ENCODE results near the gene C16orf54.
"Not testable (repeated sequence)": the region's sequence is repeated elsewhere in the genome, so short reads cannot be mapped to it uniquely, and the experiment has no call there.

C16orf54 gene

DNA sequence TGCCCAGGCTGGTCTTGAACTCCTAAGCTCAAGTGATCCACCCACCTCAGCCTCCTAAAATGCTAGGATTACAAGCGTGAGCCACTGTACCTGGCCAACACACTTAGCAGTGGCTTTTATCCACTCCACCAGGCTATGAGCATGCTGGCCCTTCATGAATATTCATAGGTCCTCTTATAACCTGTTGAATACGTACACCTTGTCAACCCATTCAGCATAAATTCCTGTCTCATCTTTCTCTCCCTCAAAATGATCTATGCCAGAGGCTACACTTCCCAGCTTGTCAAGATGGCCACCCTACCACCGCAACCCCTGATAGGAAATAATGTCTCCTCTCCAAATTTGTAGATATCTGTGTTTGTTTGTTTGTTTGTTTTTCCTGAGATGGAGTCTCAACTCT is 21.3 kb upstream of the C16orf54 start:
- no peak for DNase-seq (ENCODE audit: low spot score)

DNA sequence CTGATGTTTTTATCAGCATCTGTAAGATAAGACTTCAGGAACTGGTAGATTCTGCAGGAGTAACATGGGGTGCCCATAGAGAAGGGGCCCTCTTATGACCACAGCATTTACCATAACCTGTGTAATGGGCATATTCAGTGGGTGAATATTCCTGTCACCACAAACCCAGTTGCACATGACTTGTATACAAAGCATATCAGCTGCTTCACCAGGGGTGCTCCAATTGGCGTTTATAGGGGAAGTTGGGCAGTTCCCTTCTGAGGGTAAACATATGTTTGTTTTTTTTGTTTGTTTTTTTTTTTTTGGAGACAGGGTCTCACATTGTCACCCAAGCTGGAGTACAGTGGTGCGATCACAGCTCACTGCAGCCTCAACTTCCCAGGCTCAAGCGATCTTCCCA is 20.8 kb upstream of the C16orf54 start:
- DNase-seq (ENCODE audit: low spot score), result no peak

DNA sequence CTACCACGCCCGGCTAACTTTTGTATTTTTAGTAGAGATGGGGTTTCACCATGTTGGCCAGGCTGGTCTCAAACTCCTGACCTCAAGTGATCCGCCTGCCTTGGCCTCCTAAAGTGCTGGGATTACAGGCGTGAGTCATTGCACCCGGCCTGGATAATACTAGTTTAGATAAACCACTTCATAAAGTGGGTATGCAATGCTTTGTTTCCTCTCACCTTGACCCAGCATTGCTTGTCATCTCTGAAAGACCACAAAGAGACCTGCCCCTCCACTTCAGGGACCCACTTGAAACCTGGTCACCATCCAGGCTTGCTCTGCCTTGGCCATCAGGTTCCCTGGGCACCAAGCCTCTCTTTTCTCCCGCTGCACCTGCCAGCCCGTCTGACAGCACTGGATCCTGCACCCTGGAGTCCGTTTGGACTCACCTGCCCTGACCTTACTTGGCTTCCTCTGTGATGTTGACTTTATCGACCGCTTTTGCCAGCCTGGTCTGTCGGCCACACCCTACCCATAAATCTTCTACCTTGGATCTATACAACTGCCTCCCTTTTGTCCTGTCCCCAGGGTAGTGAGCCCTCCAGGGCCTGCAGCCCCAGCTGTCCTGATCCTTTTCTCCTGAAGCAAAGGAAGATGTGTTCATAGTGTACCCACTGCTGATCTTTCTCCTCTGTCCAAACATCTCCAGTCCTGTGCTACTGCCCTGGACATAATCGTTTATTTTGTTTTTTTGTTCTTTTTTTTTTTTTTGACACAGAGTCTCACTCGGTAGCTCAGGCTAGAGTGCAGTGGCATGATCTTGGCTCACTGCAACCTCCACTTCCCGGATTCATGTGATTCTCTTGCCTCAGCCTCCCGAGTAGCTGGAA is 19.6 kb upstream of the C16orf54 start:
- no peak for DNase-seq (ENCODE audit: low spot score)

DNA sequence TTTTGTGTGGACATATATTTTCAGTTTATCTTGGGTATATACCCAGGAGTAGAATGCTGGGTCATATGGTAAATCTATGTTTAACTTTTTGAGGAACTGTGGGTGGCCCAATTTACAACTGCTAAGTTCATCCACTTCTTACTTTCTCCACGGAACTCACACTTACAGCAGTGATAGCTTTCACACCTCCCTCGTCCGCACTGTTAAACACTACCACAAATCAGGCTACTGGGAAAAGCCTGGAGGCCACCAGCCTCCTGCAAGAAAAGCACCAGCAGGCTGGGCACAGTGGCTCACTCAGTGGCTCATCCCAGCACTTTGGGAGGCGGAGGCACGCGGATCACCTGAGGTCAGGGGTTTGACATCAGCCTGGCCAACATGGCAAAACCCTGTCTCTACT is 17.5 kb upstream of the C16orf54 start:
- no peak for DNase-seq (ENCODE audit: low spot score)

DNA sequence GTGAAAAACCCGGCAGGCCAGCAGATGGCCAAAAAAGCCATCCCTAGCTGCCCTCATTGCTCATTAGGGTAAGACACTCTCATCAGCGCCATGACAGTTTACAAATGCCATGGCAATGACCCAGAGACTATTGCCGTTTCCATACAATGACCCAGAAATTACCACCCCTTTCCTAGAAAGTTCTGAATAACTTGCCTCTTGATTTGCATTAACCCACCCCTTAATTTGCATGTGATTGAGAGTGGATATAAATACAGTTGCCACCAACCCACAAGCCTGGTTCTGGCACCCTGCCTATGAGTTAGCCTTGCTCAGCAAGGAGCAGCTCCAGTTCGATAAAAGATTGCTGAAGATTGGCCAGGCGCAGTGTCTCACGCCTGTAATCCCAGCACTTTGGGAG is 16.1 kb upstream of the C16orf54 start:
- no peak for DNase-seq (ENCODE audit: low spot score)

DNA sequence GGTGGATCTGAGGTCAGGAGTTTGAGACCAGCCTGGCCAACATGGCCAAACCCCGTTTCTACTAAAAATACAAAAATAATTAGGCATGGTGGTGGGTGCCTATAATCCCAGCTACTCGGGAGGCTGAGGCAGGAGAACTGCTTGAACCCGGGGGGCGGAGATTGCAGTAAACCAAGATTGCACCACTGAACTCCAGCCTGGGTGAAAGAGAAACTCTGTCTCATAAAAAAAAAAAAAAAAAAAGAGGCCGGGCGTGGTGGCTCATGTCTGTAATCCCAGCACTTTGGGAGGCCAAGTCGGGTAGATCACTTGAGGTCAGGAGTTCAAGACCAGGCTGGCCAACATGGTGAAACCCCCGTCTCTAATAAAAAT is 15.5 kb upstream of the C16orf54 start:
- not testable (repeated sequence) for DNase-seq (ENCODE audit: low spot score)

DNA sequence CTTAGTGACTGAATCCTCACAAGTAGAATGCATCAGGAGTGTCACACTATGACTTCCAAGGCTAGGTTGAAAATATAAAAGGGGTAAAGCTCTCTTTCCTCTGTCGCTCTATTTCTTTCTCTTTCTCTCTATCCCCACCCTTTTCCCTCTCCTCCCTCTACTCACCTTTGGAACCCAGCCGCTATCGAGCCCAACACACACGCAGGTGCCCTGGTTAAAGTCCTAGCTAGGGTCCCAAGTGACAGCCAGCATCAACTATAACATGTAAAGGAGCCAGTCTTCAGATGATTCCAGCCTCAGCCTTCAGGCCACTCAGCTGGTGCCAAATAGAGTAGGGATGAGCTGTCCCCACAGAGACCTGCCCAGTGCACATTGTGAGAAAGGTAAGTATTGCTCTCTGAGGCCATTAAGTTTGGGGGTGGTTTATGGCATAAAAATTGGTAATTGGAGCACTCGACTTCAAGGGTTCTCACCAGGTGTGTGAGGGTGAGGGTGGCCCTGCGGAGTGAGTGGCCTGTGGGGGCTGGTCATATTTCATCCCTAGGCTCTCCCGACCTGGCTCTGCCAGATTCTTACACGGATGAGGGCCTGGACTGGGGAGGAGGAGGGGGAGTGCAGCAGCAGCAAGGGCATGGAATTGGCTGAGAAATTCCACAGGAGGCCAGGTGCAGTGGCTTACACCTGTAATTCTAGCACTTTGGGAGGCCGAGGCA is 14.9 kb upstream of the C16orf54 start:
- DNase-seq (ENCODE audit: low spot score), result no peak

DNA sequence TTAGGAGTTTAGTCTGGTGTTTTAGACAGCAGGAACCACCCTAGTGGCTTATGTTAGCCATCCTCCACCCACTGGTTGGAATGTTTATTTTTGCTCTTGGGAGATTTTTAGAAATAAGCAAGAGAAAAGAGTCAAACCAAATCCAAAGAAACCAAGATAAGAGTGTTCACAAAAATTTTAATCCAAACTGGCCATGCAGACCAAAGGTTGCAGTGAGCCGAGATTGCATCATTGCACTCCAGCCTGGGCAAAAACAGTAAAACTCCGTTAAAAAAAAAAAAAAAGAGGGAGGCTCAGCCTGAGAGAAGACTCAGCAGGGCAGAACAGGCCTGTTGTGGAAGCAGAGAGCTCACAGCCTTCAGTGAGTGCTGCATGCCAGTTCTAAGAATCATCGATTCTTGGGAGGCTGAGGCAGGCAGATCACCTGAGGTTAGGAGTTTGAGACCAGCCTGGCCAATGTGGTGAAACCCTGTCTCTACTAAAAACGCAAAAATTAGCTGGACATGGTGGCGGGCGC is 12.2 kb upstream of the C16orf54 start:
- DNase-seq (ENCODE audit: low spot score), result no peak

DNA sequence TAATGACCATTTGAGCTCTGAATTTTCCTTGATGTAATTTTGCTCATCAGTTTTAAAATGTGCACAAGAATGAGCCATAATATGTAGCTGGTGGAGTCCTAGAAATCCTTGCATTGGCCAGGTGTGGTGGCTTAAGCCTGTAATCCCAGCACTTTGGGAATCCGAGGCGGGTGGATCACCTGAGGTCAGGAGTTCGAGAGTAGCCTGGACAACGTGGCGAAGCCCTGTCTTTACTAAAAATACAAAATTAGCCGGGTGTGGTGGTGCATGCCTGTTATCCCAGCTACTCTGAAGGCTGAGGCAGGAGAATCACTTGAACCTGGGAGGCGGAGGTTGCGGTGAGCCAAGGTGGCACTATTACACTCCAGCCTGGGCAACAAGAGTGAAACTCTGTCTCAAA is 11.3 kb upstream of the C16orf54 start:
- not testable (repeated sequence) for DNase-seq (ENCODE audit: low spot score)

DNA sequence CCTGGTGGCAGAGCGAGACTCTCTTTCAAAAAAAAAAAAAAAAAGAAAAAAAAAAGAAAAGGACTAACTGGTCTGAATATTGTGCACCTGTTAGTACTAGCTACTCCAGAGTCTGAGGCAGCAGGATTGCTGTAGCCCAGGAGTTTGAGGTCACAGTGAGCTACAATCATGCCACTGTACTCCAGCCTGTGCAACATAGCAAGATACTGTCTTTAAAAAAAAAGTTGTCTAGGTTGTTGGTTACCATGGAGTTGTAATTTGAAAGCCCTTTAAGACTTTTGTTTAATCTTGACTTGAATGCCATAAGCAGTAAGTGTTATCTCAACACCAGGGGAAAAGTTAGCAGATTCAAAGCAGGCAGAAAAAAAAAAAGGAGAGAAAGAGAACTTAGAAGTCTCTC is 10.9 kb upstream of the C16orf54 start:
- no peak for DNase-seq (ENCODE audit: low spot score)

DNA sequence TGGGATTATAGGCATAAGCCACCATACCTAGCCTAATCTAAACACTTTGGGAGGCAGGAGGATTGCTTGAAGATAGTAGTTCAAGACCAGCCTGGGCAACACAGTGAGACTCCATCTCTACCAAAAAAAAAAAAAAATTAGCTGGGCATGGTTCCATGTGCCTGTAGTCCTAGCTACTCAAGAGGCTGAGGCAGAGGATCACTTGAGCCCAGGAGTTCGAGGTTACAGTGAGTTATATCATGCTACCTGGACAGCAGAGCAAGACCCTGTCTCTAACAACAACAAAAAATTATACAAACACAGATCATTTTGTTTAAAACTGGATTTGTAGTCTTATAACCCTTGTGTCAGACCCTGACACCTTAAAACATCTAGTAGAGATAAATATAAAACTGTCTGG is 7.7 kb upstream of the C16orf54 start:
- no peak for DNase-seq (ENCODE audit: low spot score)

DNA sequence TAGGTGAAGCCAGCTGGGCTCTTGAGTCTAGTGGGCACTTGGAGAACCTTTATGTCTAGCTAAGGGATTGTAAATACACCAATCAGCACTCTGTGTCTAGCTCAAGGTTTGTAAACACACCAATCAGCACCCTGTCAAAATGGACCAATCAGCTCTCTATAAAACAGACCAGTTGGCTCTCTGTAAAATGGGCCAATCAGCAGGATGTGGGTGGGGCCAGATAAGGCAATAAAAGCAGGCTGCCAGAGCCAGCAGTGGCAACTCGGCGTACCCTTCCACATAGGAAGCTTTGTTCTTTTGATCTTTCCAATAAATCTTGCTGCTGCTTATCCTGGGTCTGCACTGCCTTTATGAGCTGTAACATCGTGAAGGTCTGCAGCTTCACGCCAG is 3.0 kb upstream of the C16orf54 start:
- not testable (repeated sequence) for DNase-seq (ENCODE audit: low spot score)

DNA sequence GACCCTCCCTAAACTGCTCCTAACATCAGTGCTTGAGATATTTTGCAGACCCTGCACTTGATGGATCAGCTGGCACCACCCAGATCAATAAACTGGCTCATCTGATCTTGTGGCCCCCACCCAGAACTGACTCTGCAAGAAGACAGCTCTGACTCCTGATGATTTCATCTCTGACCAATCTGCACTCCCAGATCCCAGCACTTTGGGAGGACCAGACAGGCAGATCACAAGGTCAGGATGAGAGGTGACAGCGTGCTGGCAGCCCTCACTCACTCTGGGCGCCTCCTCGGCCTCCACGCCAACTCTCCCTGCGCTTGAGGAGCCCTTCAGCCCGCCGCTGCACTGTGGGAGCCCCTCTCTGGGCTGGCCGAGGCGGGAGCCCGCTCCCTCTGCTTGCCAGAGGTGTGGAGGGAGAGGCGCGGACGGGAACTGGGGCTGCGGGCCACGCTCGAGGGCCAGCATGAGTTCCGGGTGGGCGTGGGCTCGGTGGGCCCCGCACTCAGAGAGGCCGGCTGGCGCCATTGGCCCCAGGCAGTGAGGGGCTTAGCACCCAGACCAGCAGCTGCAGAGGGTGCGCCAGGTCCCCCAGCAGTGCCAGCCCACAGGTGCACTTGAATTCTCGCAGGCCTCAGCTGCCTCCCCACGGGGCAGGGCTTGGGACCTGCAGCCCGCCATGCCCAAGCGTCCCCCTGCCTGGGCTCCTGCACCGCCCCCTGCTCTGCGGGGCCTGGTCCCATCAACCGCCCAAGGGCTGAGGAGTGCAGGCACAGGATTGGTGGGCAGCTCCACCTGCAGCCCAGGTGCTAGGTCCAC is 2.4 kb upstream of the C16orf54 start:
- DNase-seq (ENCODE audit: low spot score), result no peak

DNA sequence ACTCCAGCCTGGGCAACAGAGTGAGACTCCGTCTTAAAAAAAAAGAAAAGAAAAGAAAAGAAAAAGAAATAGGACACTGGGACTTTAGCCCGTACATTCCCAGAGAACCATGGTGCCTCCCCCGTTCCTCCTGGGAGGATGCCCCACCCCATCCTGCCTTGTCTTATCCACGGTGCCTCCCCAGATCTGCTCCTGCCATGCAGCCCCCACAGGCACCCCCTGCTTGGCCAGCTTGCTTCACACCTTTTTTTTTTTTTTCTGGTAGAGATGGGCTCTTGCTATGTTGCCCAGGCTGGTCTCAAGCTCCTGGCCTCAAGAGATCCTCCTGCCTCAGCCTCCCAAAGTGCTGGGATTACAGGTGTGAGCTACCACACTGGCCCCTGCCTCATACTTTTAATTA is 728 bp upstream of the C16orf54 start:
- not testable (repeated sequence) for DNase-seq (ENCODE audit: low spot score)

DNA sequence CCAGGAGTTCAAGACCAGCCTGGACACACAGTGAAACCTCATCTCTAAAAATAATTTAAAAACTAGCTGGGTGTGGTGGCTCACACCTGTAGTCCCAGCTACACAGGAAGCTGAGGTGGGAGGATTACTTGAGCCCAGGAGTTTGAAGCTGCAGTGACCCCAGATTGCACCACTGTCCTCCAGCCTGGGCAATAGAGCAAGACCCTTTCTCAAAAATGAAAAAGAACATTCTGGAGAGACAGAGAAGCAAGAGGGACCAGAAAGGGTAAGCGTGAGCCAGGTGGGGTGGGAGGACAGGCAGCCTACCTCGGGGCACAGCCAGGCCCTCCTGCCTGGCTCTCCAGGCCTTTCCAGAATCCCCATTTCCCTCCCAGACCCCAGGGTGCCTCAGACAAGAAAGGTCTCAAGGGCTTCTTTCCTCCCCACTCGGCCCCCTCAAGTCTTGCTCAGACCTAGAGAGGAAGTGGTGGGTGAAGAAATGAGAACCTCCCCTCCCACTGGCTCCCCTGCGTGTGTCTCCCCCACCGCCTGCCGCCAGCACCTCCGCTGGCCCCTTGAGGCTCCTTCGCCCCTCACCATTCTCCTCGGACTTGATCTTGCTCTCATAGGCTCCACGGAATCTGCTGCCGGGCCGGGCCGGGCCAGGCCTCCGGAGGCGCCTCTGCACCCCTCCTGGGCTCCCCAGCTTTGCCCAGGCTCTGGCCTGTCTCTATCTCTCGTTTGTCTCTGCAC is 503 bp downstream of the C16orf54 start:
- DNase-seq (ENCODE audit: low spot score), result no peak

DNA sequence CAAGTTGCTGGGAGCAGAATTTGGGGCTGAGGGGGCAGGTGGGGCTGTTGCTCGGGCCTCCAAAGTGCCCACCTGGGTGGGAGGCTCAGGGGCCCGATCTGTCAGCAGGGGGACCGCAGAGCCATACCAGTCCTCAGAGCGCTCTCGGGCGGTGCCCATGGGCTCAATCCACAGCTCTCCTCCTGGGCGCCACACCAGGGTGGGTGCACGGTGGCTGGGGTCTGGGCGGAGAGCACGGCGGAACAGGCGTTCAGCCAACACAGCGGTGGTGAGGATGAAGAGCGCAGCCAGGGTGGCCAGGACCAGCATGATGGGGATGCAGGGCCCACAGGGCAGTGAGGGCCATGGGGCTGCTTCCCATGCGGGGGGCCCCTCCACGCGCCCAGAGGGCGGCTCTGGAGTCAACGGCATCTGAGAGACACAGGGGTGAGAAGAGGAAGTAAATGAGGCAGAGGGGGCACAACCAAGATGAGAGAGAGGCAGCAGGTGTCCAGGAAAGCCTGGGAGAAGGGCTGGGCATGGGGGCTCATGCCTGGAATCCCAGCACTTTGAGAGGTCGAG is 1.2 kb downstream of the C16orf54 start:
- DNase-seq (ENCODE audit: low spot score), result no peak

DNA sequence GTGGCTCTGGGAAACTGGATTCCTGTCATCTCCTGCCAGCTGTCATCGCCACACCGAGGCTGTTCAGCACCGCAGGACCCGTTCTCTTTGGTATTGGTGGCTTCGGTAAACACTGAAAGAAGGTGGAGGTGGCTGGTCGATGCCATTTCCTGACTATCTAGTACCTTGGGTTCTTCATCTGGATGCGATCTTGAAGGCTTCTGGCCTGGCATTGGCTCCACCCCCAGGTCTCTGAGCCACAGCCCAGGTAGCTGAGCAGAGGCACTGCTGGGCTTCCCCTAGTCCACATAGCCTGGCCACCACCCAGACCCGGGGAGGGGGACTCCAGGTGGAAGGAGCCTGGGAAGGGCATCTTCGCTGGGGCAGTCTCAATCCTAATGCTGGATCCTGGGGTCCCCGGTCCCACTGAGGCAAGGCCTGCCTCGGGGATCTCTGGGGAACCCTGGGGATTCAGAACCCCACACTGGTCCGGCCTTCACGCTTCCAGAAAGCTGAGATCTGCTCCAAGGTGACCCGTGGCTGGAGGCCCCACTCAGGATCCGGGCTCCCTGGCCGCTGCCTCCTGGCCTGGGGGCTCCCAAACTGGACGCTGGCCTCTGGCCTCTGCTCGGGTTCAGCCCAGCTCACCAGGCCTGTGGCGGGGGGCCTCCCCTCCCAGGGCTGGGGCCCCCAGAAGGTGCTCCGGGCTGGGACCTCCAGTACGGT is 1.8 kb downstream of the C16orf54 start:
- DNase-seq (ENCODE audit: low spot score), result no peak

DNA sequence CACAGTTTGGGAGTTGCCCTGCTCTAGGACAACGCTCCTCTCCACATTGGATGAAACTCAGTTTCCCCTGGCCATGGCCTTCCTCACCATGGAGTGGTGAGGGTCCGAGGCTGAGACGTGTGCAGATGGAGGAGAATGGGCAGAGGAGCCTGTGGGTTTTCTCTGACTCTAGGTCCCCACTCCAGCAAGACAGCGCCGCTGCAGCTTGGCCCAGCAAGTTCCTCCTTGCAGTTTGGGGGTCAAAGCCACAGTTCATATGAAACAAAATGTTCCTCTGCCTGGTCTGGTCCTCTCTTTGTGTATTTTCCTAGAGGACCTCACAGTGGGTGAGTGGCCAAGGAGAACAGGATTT is 2.3 kb downstream of the C16orf54 start:
- no peak for DNase-seq (ENCODE audit: low spot score)

DNA sequence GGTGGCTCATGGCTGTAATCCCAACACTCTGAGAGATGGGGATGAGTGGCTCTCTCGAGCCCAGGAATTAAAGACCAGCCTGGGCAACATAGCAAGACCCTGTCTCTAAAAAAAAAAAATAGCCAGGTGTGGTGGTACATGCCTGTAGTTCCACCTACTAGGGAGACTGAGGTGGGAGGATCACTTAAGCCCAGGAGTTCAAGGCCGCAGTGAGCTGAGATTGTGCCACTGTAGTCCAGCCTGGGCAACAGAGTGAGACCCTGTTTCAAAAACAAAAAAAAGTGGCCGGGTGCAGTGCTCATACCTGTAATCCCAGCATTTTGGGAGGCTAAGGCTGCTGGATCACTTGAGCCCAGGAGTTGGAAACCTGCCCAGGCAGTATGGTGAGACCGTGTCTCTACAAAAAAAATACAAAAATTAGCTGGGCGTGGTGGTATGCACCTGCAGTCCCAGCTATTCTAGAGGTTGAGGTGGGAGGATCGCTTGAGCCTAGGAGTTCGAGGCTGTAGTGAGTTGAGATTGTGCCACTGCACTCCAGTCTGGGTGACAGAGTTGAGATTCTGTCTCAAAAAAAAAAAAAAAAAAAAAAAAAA is 3.0 kb downstream of the C16orf54 start:
- DNase-seq (ENCODE audit: low spot score), result no peak

DNA sequence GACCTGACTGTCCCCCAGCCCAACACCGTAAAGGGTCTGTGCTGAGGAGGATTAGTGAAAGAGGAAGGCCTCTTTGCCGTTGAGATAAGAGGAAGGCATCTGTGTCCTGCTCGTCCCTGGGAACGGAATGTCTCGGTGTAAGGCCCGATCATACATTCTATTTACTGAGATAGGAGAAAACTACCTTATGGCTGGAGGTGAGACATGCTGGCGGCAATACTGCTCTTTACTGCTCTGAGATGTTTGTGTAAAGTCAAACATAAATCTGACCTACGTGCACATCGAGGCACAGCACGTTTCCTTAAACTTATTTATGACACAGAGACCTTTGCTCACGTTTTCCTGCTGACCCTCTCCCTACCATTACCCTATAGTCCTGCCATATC is 5.2 kb downstream of the C16orf54 start:
- DNase-seq (ENCODE audit: low spot score), result not testable (repeated sequence)
